Cardiac fibroblast (primary cell): Measurements from ENCODE around the gene SUB1.

Source experiments
- DNase-seq, 2 donors: peaks; one replicate each; pipeline versions ENCODE4 v3.0.0 to v3.0.0-alpha.2; 2010; ENCODE audit warnings: low read depth in 2 of 2
- H3K4me3 ChIP-seq, 2 donors: replicated peaks in 1 of 2; 1 replicate in 1 of 2; 2 replicates in 1 of 2; pipeline ENCODE4 v1.5.1; 2011; ENCODE audit warnings: low read depth in 2 of 2, low read length in 2 of 2, mild to moderate bottlenecking in 2 of 2, moderate library complexity in 1 of 2
- TF ChIP-seq, protein P1 (sequence below): IDR thresholded peaks from one replicate; pipeline ENCODE4 v1.5.1; 2011; ENCODE audit warnings: low read depth, mild to moderate bottlenecking, low read length, inconsistent platforms

SUB1 gene

DNA sequence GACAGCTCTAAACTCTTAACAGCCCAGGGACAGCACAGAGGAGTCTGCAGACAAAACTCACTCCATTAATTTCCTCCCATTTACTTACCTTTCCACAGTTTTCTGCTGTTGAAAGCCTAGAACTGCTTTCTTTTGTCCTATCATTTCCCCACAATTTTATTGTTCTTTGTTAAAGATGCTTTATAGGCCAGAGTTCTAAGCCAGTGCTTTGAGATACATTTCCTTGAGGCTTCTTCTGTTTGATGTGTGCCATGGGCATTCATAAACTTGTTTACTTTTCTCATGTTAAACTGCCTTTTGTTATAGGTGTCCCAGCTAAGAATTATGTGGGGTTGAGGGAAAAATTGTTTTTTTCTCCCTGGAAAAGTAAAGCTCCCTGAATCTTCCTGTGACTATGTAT is 25.9 kb upstream of the SUB1 start:
- TF ChIP-seq, protein P1, sequence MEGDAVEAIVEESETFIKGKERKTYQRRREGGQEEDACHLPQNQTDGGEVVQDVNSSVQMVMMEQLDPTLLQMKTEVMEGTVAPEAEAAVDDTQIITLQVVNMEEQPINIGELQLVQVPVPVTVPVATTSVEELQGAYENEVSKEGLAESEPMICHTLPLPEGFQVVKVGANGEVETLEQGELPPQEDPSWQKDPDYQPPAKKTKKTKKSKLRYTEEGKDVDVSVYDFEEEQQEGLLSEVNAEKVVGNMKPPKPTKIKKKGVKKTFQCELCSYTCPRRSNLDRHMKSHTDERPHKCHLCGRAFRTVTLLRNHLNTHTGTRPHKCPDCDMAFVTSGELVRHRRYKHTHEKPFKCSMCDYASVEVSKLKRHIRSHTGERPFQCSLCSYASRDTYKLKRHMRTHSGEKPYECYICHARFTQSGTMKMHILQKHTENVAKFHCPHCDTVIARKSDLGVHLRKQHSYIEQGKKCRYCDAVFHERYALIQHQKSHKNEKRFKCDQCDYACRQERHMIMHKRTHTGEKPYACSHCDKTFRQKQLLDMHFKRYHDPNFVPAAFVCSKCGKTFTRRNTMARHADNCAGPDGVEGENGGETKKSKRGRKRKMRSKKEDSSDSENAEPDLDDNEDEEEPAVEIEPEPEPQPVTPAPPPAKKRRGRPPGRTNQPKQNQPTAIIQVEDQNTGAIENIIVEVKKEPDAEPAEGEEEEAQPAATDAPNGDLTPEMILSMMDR: no peak
- H3K4me3 ChIP-seq: no peak overlapping the region
- DNase-seq: no peak

DNA sequence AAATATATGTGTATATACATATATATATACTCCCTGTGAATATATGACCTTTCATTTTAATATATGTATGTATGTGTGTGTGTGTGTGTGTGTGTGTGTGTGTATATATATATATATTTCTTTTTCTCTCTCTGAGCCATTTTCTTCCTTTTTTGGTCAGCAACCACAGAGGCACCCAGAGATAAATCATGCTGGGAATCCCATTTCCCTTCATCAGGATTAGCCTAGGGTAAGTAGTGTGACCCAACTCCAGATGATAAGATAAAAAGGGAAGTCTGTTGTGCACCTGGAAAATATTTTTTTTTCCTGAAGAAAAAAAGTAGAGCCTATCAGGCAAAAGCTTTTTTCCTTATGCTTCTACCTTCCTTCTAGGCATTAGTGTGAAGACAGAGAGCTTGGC is 25.4 kb upstream of the SUB1 start:
- no peak overlapping the region for H3K4me3 ChIP-seq
- TF ChIP-seq, protein P1: no peak
- DNase-seq: no peak

DNA sequence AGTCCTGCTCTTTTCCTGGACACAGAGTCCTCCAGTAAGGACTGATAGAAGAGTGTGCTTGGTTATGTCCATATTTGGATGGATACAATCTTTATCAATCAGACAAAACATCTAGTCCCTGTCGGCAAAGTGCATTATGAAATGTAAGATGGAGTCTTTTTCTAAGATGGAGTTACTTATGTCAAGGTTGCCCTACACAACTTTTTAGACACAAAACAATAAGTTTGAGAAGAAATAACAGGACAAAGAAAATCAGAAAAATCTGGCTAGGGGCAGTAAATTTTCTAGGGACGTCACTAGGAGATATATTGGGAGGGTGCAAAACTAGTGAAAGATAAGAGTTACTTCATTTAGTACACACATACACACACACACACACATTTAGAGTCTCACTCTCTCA is 23.3 kb upstream of the SUB1 start:
- no peak overlapping the region for H3K4me3 ChIP-seq
- no peak for DNase-seq
- TF ChIP-seq, protein P1: no peak

DNA sequence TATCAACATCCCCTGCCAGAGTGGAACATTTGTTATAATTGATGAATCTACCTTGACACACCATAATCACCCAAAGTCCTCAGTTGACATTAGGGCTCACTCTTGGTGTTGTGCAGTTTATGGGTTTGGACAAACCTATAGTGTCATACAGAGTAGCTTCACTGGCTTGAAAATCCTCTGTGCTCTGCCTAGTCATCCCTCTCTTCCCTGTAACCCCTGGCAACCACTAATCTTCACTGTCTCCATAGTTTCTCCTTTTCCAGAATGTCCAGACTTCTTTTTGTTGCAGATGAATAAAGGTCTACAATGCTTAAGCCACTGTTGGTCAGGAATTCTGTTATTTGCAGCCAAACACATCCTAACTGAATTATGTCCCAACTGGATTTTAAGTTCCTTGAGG is 22.5 kb upstream of the SUB1 start:
- TF ChIP-seq, protein P1: no peak
- H3K4me3 ChIP-seq: no peak overlapping the region
- peak in 1 of 2 donors; percentile 18 for DNase-seq

DNA sequence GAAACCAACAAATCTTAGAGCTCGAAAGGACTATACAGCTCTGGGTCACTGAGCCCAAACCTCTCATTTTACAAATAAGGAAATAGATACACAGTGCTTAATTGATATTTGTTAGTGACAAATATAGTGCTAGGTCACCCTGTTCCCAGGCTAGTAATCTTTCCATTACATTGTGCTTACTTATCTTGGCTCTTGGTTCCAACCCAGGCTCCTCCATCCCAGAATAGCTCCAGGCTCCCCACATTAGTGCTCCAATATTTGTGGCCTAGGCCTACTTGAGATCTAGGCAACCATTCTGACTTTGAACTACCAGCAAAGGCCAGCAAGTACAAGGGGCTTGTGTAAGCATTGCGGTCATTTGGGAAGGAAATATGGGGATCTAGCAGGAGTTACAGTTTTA is 21.7 kb upstream of the SUB1 start:
- no peak for DNase-seq
- H3K4me3 ChIP-seq: no peak overlapping the region
- TF ChIP-seq, protein P1: no peak

DNA sequence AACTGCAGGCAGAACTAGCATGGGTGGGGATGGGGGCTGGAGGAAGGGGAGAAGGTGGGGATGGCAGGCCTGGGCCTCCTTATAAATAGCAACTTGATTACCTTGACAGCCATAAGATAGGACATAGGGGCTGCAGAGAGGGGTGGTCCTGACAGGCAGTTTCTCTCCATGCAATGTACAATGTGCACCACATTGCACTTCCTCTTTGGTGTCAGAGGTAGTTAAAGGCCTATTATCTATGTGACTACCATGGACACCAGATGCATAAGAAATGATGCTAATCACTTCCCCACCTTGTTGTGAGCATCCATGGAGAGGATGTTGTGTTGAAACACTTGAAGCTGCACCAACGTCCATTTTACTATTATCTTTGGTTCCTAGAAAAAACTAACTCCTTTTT is 20.2 kb upstream of the SUB1 start:
- H3K4me3 ChIP-seq: no peak overlapping the region
- DNase-seq: no peak
- TF ChIP-seq, protein P1: no peak

DNA sequence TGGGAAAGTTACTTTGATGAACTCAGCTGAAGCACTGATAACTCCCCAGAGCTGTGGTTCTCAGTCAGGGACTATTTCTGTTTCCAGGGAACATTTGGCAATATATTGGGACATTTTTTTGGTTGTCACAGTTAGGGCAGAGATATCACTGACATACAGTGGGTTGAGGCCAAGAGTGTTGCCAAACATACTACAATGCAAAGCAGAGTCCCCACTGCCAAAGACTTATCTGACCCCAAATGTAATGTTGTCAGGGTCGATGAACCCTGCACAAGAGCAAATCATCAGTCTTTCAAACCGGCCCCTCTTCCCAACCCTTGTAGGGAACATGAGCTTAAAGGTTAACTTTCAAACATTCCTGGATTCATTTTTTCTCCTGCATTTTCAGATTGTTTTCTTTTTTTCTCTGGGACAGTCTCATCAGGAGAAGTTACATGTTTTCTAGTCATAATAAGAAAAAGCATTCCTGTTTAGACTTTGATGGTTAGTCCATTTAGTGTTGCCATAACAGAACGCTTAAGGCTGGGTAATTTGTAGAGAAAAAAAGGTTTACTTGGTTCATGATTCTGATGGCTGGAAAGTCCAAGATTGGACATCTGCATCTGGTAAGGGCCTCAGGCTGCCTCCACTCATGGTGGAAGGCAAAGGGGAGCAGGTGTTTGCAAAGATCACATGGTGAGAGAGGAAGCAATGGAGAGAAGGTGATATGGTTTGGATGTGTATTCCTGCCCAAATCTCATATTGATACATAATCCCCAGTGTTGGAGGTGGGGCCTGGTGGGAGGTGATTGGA is 18.8 kb upstream of the SUB1 start:
- H3K4me3 ChIP-seq: no peak overlapping the region
- TF ChIP-seq, protein P1: no peak
- peak in 1 of 2 donors; percentile 19 for DNase-seq
